GM23338 (cell line): Measurements from ENCODE around the gene LRIG1. TPM values are rescaled to one million over a fixed set of nuclear protein-coding genes. Genes with fewer than 3 reads are reported as not detected.

ENCODE experiments used
- ATAC-seq: fragments of 200-7000 bp; cut with Tn5 transposase; 3 replicates; pipeline ENCODE4 v1.9.1; 2020
- DNase-seq: peaks from one replicate; pipeline ENCODE4 v3.0.0-alpha.2; 2015; ENCODE audit warnings: low spot score
- H2AFZ ChIP-seq: fragments of 200-600 bp; sonication (generic); 2 replicates; pipeline ENCODE4 v1.8.0; 2016; ENCODE audit warnings: antibody characterized with exemption, mild to moderate bottlenecking, moderate library complexity
- H3F3A ChIP-seq: fragments of 200-600 bp; sonication (generic); replicated peaks from 2 replicates; pipeline ENCODE4 v1.8.0; 2017; ENCODE audit warnings: antibody characterized with exemption, mixed run types, low read depth
- H3K27ac ChIP-seq: fragments of 200-600 bp; sonication (generic); 2 replicates; pipeline ENCODE4 v1.6.1; 2016; ENCODE audit warnings: low read depth
- H3K27me3 ChIP-seq: fragments of 200-600 bp; sonication (generic); 2 replicates; pipeline ENCODE4 v1.8.0; 2016; ENCODE audit warnings: mild to moderate bottlenecking, mixed run types, moderate library complexity; ENCODE audit not compliant: insufficient read depth
- H3K36me3 ChIP-seq: fragments of 200-600 bp; sonication (generic); 2 replicates; pipeline ENCODE4 v1.8.0; 2016; ENCODE audit warnings: mild to moderate bottlenecking; ENCODE audit not compliant: insufficient read depth
- H3K4me1 ChIP-seq: fragments of 200-600 bp; sonication (generic); 2 replicates; pipeline ENCODE4 v1.8.0; 2016; ENCODE audit warnings: mild to moderate bottlenecking, moderate library complexity; ENCODE audit not compliant: insufficient read depth
- H3K4me2 ChIP-seq: fragments of 200-600 bp; sonication (generic); 2 replicates; pipeline ENCODE4 v1.7.1; 2017; ENCODE audit warnings: mixed run types
- H3K4me3 ChIP-seq: fragments of 200-600 bp; sonication (generic); 2 replicates; pipeline ENCODE4 v1.6.1; 2016; ENCODE audit warnings: mixed run types
- H3K79me2 ChIP-seq: fragments of 200-600 bp; sonication (generic); replicated peaks from 2 replicates; pipeline ENCODE4 v1.8.0; 2017; ENCODE audit warnings: mild to moderate bottlenecking; ENCODE audit not compliant: insufficient read depth
- H3K9me2 ChIP-seq: fragments of 200-600 bp; sonication (generic); 2 replicates; pipeline ENCODE4 v1.8.0; 2017; ENCODE audit not compliant: insufficient read depth
- H4K20me1 ChIP-seq: fragments of 200-600 bp; sonication (generic); replicated peaks from 2 replicates; pipeline ENCODE4 v1.8.0; 2017; ENCODE audit warnings: mild to moderate bottlenecking; ENCODE audit not compliant: insufficient read depth
- H3K27ac Mint-ChIP-seq: 2 replicates; pipeline ENCODE4 v1.8.0; 2020; ENCODE audit warnings: inconsistent platforms, mild to moderate bottlenecking, moderate library complexity, mixed read lengths
- H3K27me3 Mint-ChIP-seq: 3 replicates; pipeline ENCODE4 v1.8.0; 2022; ENCODE audit warnings: low read depth, mild to moderate bottlenecking, moderate library complexity, mixed read lengths, inconsistent platforms; ENCODE audit not compliant: insufficient read depth, poor library complexity
- H3K36me3 Mint-ChIP-seq: 3 replicates; pipeline ENCODE4 v1.8.0; 2021; ENCODE audit warnings: low read depth, mild to moderate bottlenecking, inconsistent platforms, moderate library complexity, mixed read lengths
- H3K4me1 Mint-ChIP-seq: 3 replicates; pipeline ENCODE4 v1.8.0; 2020; ENCODE audit warnings: mild to moderate bottlenecking, inconsistent platforms, mixed read lengths
- H3K4me3 Mint-ChIP-seq: 3 replicates; pipeline ENCODE4 v1.8.0; 2021; ENCODE audit warnings: moderate library complexity, mild to moderate bottlenecking, inconsistent platforms, mixed read lengths
- H3K9me3 Mint-ChIP-seq: 3 replicates; pipeline ENCODE4 v1.8.0; 2020; ENCODE audit warnings: moderate library complexity, mild to moderate bottlenecking, inconsistent platforms, mixed read lengths
- CREB1 ChIP-seq: fragments of 250-450 bp; sonication (Bioruptor Pico); IDR thresholded peaks from 2 replicates; pipeline ENCODE4 v1.5.0; 2020; ENCODE audit warnings: low read depth, mild to moderate bottlenecking, moderate library complexity
- EZH2 ChIP-seq: fragments of 200-600 bp; sonication (generic); IDR thresholded peaks from one replicate; pipeline ENCODE4 v1.8.0; 2017; ENCODE audit warnings: antibody characterized with exemption, mild to moderate bottlenecking, low read depth; ENCODE audit not compliant: unreplicated experiment
- EZH2phosphoT487 ChIP-seq: fragments of 200-600 bp; sonication (generic); IDR thresholded peaks from one replicate; pipeline ENCODE4 v1.8.1; 2018; ENCODE audit warnings: antibody characterized with exemption; ENCODE audit not compliant: unreplicated experiment
- JUNB ChIP-seq: IDR thresholded peaks from one replicate; pipeline ENCODE4 v1.6.1; 2016; ENCODE audit warnings: antibody characterized with exemption; ENCODE audit not compliant: unreplicated experiment
- NANOG ChIP-seq: IDR thresholded peaks from 2 replicates; pipeline ENCODE4 v1.6.1; 2016; ENCODE audit warnings: antibody characterized with exemption, borderline replicate concordance
- POLR2AphosphoS5 ChIP-seq: IDR thresholded peaks from 2 replicates; pipeline ENCODE4 v1.6.1; 2016; ENCODE audit warnings: antibody characterized with exemption, low read depth
- STAT1 ChIP-seq: IDR thresholded peaks from one replicate; pipeline ENCODE4 v1.6.1; 2016; ENCODE audit warnings: antibody characterized with exemption; ENCODE audit not compliant: unreplicated experiment
- ZNF114 ChIP-seq: fragments of 250-450 bp; sonication (Bioruptor Pico); IDR thresholded peaks from 2 replicates; pipeline ENCODE4 v1.5.0; 2020; ENCODE audit warnings: mild to moderate bottlenecking, moderate library complexity
- ZNF331 ChIP-seq: fragments of 250-450 bp; sonication (Bioruptor Pico); IDR thresholded peaks from 2 replicates; pipeline ENCODE4 v1.5.0; 2020; ENCODE audit warnings: low read depth, mild to moderate bottlenecking, moderate library complexity
- polyA plus RNA-seq: library from polyadenylated mRNA; unstranded; fragments of >200 nt; fragmentation: Nextera tagmentation; extraction: Ambion mirVana; gene quantifications from 2 replicates; pipeline ENCODE4 v1.2.1, GENCODE V29; 2016
- total RNA-seq: library from RNA; depleted of rRNA; stranded (reverse); fragments of >200 nt; shearing (Covaris generic); gene quantifications from 2 replicates; pipeline ENCODE4 v1.2.3, GENCODE V29; 2014
- TF ChIP-seq, protein P1 (sequence below): IDR thresholded peaks from 2 replicates; pipeline ENCODE4 v1.6.1; 2016; ENCODE audit warnings: antibody characterized with exemption
- TF ChIP-seq, protein P2 (sequence below): IDR thresholded peaks from one replicate; pipeline ENCODE4 v1.6.1; 2018; ENCODE audit warnings: antibody characterized with exemption; ENCODE audit not compliant: unreplicated experiment
- TF ChIP-seq, protein P3 (sequence below): fragments of 250-450 bp; sonication (Bioruptor Pico); IDR thresholded peaks from 2 replicates; pipeline ENCODE4 v1.5.0; 2020; ENCODE audit warnings: mild to moderate bottlenecking, moderate library complexity
- TF ChIP-seq, protein P4 (sequence below), 2 experiments: fragments of 200-600 bp in 1 of 2; sonication (generic) in 1 of 2; conservative IDR thresholded peaks; 2 replicates each; pipeline versions ENCODE4 v1.5.1 to v1.6.1; 2016 to 2017; ENCODE audit warnings: antibody characterized with exemption in 2 of 2, low read depth in 2 of 2, mild to moderate bottlenecking in 2 of 2, moderate library complexity in 1 of 2

Gene LRIG1
- total and polyA plus RNA-seq, 2 experiments from 2014 or later, result 40.0 to 134 TPM

DNA sequence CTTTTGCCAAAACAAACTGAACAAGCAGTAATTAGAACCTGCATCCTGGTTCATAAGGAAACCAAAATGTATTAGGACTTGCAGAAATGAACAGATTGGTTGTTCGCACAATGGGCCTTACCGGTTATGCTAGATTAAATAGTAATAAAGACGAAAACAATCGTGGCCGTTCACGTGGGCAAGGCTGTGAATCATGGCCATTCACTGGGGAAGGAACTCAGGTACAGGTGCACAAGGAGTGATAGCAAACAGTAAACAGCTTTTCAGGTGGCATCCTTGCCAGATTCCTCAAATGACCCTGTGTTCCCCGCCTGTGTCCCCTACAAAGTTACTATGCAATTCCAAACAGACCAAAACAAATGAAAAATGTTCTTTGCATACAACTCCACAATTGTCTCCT lies 8.2 kb downstream of the LRIG1 start:
- Histone ChIP-seq H3K27ac (no peak overlapping the region; the same call in 1 of the 2 replicates), H3K36me3 (no peaks in the 10 kb centered on the region), H3F3A (0 out of 2 replicates have a peak, but pooled peaks cover 6% of the 10 kb centered on the region), H3K9me2 (no peaks in the 10 kb centered on the region), H3K4me1 (peaks cover 85% of the 10 kb centered on the region), H3K4me3 (peak overlapping the region; percentile 8; the same call in 1 of the 2 replicates), H3K79me2 (peaks cover 83% of the 10 kb centered on the region), H3K4me2 (peak overlapping the region; percentile 89), H4K20me1 (peaks cover 20% of the 10 kb centered on the region; the same call in 1 of the 2 replicates), H2AFZ (no peak overlapping the region), H3K27me3 (no peaks in the 10 kb centered on the region)
- Mint-ChIP-seq H3K27ac (peak overlapping the region; percentile 80), H3K4me1 (peaks cover 90% of the 10 kb centered on the region), H3K9me3 (no peaks in the 10 kb centered on the region), H3K36me3 (peaks cover 3% of the 10 kb centered on the region; the same call in 1 of the 3 replicates), H3K27me3 (no peaks in the 10 kb centered on the region), H3K4me3 (peak overlapping the region; percentile 63)
- DNase-seq (no peak), ATAC-seq (no peak)
- TF ChIP-seq, protein P1, sequence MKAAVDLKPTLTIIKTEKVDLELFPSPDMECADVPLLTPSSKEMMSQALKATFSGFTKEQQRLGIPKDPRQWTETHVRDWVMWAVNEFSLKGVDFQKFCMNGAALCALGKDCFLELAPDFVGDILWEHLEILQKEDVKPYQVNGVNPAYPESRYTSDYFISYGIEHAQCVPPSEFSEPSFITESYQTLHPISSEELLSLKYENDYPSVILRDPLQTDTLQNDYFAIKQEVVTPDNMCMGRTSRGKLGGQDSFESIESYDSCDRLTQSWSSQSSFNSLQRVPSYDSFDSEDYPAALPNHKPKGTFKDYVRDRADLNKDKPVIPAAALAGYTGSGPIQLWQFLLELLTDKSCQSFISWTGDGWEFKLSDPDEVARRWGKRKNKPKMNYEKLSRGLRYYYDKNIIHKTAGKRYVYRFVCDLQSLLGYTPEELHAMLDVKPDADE, result no peak
- TF ChIP-seq JUNB (no peak), POLR2AphosphoS5 (no peak), EZH2 (no peak), NANOG (no peak), CREB1 (CRISPR knock-in tag) (no peak), STAT1 (no peak), EZH2phosphoT487 (no peak), ZNF114 (CRISPR knock-in tag) (no peak), ZNF331 (CRISPR knock-in tag) (no peak)
- TF ChIP-seq, protein P2, sequence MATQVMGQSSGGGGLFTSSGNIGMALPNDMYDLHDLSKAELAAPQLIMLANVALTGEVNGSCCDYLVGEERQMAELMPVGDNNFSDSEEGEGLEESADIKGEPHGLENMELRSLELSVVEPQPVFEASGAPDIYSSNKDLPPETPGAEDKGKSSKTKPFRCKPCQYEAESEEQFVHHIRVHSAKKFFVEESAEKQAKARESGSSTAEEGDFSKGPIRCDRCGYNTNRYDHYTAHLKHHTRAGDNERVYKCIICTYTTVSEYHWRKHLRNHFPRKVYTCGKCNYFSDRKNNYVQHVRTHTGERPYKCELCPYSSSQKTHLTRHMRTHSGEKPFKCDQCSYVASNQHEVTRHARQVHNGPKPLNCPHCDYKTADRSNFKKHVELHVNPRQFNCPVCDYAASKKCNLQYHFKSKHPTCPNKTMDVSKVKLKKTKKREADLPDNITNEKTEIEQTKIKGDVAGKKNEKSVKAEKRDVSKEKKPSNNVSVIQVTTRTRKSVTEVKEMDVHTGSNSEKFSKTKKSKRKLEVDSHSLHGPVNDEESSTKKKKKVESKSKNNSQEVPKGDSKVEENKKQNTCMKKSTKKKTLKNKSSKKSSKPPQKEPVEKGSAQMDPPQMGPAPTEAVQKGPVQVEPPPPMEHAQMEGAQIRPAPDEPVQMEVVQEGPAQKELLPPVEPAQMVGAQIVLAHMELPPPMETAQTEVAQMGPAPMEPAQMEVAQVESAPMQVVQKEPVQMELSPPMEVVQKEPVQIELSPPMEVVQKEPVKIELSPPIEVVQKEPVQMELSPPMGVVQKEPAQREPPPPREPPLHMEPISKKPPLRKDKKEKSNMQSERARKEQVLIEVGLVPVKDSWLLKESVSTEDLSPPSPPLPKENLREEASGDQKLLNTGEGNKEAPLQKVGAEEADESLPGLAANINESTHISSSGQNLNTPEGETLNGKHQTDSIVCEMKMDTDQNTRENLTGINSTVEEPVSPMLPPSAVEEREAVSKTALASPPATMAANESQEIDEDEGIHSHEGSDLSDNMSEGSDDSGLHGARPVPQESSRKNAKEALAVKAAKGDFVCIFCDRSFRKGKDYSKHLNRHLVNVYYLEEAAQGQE, result no peak
- TF ChIP-seq, protein P3, sequence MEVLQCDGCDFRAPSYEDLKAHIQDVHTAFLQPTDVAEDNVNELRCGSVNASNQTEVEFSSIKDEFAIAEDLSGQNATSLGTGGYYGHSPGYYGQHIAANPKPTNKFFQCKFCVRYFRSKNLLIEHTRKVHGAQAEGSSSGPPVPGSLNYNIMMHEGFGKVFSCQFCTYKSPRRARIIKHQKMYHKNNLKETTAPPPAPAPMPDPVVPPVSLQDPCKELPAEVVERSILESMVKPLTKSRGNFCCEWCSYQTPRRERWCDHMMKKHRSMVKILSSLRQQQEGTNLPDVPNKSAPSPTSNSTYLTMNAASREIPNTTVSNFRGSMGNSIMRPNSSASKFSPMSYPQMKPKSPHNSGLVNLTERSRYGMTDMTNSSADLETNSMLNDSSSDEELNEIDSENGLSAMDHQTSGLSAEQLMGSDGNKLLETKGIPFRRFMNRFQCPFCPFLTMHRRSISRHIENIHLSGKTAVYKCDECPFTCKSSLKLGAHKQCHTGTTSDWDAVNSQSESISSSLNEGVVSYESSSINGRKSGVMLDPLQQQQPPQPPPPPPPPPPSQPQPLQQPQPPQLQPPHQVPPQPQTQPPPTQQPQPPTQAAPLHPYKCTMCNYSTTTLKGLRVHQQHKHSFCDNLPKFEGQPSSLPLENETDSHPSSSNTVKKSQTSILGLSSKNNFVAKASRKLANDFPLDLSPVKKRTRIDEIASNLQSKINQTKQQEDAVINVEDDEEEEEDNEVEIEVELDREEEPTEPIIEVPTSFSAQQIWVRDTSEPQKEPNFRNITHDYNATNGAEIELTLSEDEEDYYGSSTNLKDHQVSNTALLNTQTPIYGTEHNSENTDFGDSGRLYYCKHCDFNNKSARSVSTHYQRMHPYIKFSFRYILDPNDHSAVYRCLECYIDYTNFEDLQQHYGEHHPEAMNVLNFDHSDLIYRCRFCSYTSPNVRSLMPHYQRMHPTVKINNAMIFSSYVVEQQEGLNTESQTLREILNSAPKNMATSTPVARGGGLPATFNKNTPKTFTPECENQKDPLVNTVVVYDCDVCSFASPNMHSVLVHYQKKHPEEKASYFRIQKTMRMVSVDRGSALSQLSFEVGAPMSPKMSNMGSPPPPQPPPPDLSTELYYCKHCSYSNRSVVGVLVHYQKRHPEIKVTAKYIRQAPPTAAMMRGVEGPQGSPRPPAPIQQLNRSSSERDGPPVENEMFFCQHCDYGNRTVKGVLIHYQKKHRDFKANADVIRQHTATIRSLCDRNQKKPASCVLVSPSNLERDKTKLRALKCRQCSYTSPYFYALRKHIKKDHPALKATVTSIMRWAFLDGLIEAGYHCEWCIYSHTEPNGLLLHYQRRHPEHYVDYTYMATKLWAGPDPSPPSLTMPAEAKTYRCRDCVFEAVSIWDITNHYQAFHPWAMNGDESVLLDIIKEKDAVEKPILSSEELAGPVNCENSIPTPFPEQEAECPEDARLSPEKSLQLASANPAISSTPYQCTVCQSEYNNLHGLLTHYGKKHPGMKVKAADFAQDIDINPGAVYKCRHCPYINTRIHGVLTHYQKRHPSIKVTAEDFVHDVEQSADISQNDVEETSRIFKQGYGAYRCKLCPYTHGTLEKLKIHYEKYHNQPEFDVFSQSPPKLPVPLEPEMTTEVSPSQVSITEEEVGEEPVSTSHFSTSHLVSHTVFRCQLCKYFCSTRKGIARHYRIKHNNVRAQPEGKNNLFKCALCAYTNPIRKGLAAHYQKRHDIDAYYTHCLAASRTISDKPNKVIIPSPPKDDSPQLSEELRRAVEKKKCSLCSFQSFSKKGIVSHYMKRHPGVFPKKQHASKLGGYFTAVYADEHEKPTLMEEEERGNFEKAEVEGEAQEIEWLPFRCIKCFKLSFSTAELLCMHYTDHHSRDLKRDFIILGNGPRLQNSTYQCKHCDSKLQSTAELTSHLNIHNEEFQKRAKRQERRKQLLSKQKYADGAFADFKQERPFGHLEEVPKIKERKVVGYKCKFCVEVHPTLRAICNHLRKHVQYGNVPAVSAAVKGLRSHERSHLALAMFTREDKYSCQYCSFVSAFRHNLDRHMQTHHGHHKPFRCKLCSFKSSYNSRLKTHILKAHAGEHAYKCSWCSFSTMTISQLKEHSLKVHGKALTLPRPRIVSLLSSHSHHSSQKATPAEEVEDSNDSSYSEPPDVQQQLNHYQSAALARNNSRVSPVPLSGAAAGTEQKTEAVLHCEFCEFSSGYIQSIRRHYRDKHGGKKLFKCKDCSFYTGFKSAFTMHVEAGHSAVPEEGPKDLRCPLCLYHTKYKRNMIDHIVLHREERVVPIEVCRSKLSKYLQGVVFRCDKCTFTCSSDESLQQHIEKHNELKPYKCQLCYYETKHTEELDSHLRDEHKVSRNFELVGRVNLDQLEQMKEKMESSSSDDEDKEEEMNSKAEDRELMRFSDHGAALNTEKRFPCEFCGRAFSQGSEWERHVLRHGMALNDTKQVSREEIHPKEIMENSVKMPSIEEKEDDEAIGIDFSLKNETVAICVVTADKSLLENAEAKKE, result no peak
- TF ChIP-seq, protein P4, sequence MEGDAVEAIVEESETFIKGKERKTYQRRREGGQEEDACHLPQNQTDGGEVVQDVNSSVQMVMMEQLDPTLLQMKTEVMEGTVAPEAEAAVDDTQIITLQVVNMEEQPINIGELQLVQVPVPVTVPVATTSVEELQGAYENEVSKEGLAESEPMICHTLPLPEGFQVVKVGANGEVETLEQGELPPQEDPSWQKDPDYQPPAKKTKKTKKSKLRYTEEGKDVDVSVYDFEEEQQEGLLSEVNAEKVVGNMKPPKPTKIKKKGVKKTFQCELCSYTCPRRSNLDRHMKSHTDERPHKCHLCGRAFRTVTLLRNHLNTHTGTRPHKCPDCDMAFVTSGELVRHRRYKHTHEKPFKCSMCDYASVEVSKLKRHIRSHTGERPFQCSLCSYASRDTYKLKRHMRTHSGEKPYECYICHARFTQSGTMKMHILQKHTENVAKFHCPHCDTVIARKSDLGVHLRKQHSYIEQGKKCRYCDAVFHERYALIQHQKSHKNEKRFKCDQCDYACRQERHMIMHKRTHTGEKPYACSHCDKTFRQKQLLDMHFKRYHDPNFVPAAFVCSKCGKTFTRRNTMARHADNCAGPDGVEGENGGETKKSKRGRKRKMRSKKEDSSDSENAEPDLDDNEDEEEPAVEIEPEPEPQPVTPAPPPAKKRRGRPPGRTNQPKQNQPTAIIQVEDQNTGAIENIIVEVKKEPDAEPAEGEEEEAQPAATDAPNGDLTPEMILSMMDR (conservative IDR thresholded peaks at IDR 0.05; ENCODE audit: low read depth in 2 of 2), result no peak
